ENCODE data around the gene CPB2.

The CPB2 gene

DNA sequence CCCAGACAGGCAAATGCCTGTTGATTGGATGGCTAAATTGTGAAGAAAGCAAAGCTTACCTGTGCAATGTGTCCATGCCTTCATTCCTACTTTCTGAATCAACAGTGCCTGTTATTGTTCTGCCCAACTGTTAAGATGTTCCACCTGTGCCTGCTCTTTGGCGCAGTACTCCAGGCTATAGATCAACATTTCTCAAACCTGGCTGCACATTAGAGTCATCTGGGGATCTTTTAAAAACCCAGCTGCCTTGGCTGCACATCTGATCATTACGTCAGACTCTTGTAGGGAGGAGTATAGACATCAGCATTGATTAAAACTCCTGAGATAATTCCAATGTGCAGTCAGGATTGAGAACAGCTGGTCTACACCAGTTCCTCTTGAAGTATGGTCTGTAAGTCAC, 16.2 kb upstream of the CPB2 start:
- H3K36me3 Mint-ChIP-seq (ENCODE audit: low read depth) = peaks cover 16% of the 10 kb centered on the region
- H3K4me3 Mint-ChIP-seq = no peak overlapping the region
- DNase-seq (ENCODE audit: low spot score) = no peak
- H3K9me3 Mint-ChIP-seq = no peaks in the 10 kb centered on the region
- H3K4me1 Mint-ChIP-seq (ENCODE audit: low read depth) = peaks cover 15% of the 10 kb centered on the region
- peaks cover 29% of the 10 kb centered on the region for H3K27me3 Mint-ChIP-seq (ENCODE audit: low read depth)
- H3K27ac Mint-ChIP-seq = no peak overlapping the region

GRCh38 chr13:46119883-46120614, 15.2 kb upstream of the CPB2 start:
- Mint-ChIP-seq H3K27me3 (ENCODE audit: low read depth) (peaks cover 31% of the 10 kb centered on the region), H3K36me3 (ENCODE audit: low read depth) (peaks cover 6% of the 10 kb centered on the region), H3K4me1 (ENCODE audit: low read depth) (peaks cover 5% of the 10 kb centered on the region), H3K27ac (no peak overlapping the region), H3K4me3 (no peak overlapping the region), H3K9me3 (no peaks in the 10 kb centered on the region)
- no peak for DNase-seq (ENCODE audit: low spot score)

GRCh38 chr13:46116653-46117502, 12.0 kb upstream of the CPB2 start:
- no peaks in the 10 kb centered on the region for H3K36me3 Mint-ChIP-seq (ENCODE audit: low read depth)
- no peaks in the 10 kb centered on the region for H3K4me1 Mint-ChIP-seq (ENCODE audit: low read depth)
- DNase-seq (ENCODE audit: low spot score) = no peak
- H3K27ac Mint-ChIP-seq = peak overlapping the region; percentile 38
- H3K27me3 Mint-ChIP-seq (ENCODE audit: low read depth) = peaks cover 51% of the 10 kb centered on the region
- H3K4me3 Mint-ChIP-seq = no peak overlapping the region
- H3K9me3 Mint-ChIP-seq = no peaks in the 10 kb centered on the region

- H3K9me3 Mint-ChIP-seq = no peaks in the 10 kb centered on the region
- H3K27ac Mint-ChIP-seq = no peak overlapping the region
- no peak for DNase-seq (ENCODE audit: low spot score)
- H3K27me3 Mint-ChIP-seq (ENCODE audit: low read depth) = peaks cover 60% of the 10 kb centered on the region
- H3K36me3 Mint-ChIP-seq (ENCODE audit: low read depth) = no peaks in the 10 kb centered on the region
- no peak overlapping the region for H3K4me3 Mint-ChIP-seq
- H3K4me1 Mint-ChIP-seq (ENCODE audit: low read depth) = no peaks in the 10 kb centered on the region
These were observed 9.8 kb upstream of the CPB2 start for GRCh38 chr13:46114613-46115012.

GRCh38 chr13:46113596-46113995, 8.8 kb upstream of the CPB2 start:
- Mint-ChIP-seq H3K9me3 (no peaks in the 10 kb centered on the region), H3K36me3 (ENCODE audit: low read depth) (no peaks in the 10 kb centered on the region), H3K4me1 (ENCODE audit: low read depth) (no peaks in the 10 kb centered on the region), H3K27ac (no peak overlapping the region), H3K4me3 (no peak overlapping the region), H3K27me3 (ENCODE audit: low read depth) (peaks cover 59% of the 10 kb centered on the region)
- DNase-seq (ENCODE audit: low spot score) = no peak

GRCh38 chr13:46111151-46111550, 6.3 kb upstream of the CPB2 start:
- no peak for DNase-seq (ENCODE audit: low spot score)
- Mint-ChIP-seq H3K4me1 (ENCODE audit: low read depth) (peaks cover 5% of the 10 kb centered on the region), H3K27me3 (ENCODE audit: low read depth) (peaks cover 49% of the 10 kb centered on the region), H3K4me3 (no peak overlapping the region), H3K9me3 (no peaks in the 10 kb centered on the region), H3K36me3 (ENCODE audit: low read depth) (no peaks in the 10 kb centered on the region), H3K27ac (no peak overlapping the region)

GRCh38 chr13:46109451-46109850, 4.6 kb upstream of the CPB2 start:
- Mint-ChIP-seq H3K9me3 (no peaks in the 10 kb centered on the region), H3K27ac (no peak overlapping the region), H3K27me3 (ENCODE audit: low read depth) (peaks cover 50% of the 10 kb centered on the region), H3K36me3 (ENCODE audit: low read depth) (no peaks in the 10 kb centered on the region), H3K4me1 (ENCODE audit: low read depth) (peaks cover 5% of the 10 kb centered on the region), H3K4me3 (no peak overlapping the region)
- DNase-seq (ENCODE audit: low spot score) = no peak

GRCh38 chr13:46106839-46107371, 2.1 kb upstream of the CPB2 start:
- Mint-ChIP-seq H3K36me3 (ENCODE audit: low read depth) (no peaks in the 10 kb centered on the region), H3K27me3 (ENCODE audit: low read depth) (peaks cover 40% of the 10 kb centered on the region), H3K4me3 (peak overlapping the region; percentile 3), H3K27ac (no peak overlapping the region), H3K9me3 (no peaks in the 10 kb centered on the region), H3K4me1 (ENCODE audit: low read depth) (peaks cover 5% of the 10 kb centered on the region)
- DNase-seq (ENCODE audit: low spot score) = no peak

- Mint-ChIP-seq H3K36me3 (ENCODE audit: low read depth) (no peaks in the 10 kb centered on the region), H3K4me1 (ENCODE audit: low read depth) (peaks cover 5% of the 10 kb centered on the region), H3K27me3 (ENCODE audit: low read depth) (peaks cover 20% of the 10 kb centered on the region), H3K4me3 (no peak overlapping the region), H3K9me3 (no peaks in the 10 kb centered on the region), H3K27ac (no peak overlapping the region)
- DNase-seq (ENCODE audit: low spot score) = no peak
These were observed 1.8 kb downstream of the CPB2 start for GRCh38 chr13:46103037-46103436.

- H3K27ac Mint-ChIP-seq = no peak overlapping the region
- peaks cover 5% of the 10 kb centered on the region for H3K4me1 Mint-ChIP-seq (ENCODE audit: low read depth)
- peaks cover 16% of the 10 kb centered on the region for H3K27me3 Mint-ChIP-seq (ENCODE audit: low read depth)
- no peak overlapping the region for H3K4me3 Mint-ChIP-seq
- no peak for DNase-seq (ENCODE audit: low spot score)
- no peaks in the 10 kb centered on the region for H3K9me3 Mint-ChIP-seq
- H3K36me3 Mint-ChIP-seq (ENCODE audit: low read depth) = no peaks in the 10 kb centered on the region
These were observed 2.6 kb downstream of the CPB2 start for GRCh38 chr13:46102255-46102605.

GRCh38 chr13:46101484-46102254, 3.2 kb downstream of the CPB2 start:
- Mint-ChIP-seq H3K4me3 (no peak overlapping the region), H3K9me3 (no peaks in the 10 kb centered on the region), H3K4me1 (ENCODE audit: low read depth) (no peaks in the 10 kb centered on the region), H3K27ac (no peak overlapping the region), H3K36me3 (ENCODE audit: low read depth) (no peaks in the 10 kb centered on the region), H3K27me3 (ENCODE audit: low read depth) (peaks cover 14% of the 10 kb centered on the region)
- DNase-seq (ENCODE audit: low spot score) = no peak

- DNase-seq (ENCODE audit: low spot score) = no peak
- H3K36me3 Mint-ChIP-seq (ENCODE audit: low read depth) = no peaks in the 10 kb centered on the region
- no peaks in the 10 kb centered on the region for H3K4me1 Mint-ChIP-seq (ENCODE audit: low read depth)
- H3K27me3 Mint-ChIP-seq (ENCODE audit: low read depth) = peaks cover 16% of the 10 kb centered on the region
- H3K4me3 Mint-ChIP-seq = no peak overlapping the region
- no peak overlapping the region for H3K27ac Mint-ChIP-seq
- H3K9me3 Mint-ChIP-seq = no peaks in the 10 kb centered on the region
These were observed 3.8 kb downstream of the CPB2 start for GRCh38 chr13:46101002-46101401.

DNA sequence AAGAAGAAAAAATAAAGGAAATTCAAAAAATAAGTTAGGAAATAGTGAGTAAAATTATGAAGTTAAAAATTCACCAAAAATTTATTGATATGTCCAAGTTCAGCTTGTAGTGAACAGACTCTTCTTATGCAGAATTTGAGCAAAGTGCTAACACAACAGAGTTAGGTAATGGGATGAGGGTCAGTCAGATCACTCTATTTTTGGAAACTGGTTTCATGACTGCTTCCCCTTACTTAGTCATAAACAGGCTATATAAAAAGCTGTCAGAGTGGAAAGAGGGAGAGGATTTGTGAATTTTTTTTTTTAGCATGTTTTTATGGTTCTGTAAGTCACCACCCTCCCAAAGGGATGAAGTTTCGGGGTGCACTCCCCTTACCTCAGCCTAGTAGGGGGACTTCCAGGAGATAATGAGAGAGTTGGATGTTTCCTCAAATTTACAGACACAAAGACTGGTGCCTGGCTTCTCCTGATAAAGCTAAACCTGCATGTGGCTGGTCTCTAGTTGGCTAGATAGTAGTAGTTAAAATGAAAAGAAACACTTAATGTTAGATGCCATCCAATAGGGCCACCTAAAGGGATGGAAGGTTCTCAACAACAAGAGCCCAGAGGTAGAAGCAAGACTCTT, 4.5 kb downstream of the CPB2 start:
- H3K9me3 Mint-ChIP-seq = no peaks in the 10 kb centered on the region
- DNase-seq (ENCODE audit: low spot score) = no peak
- no peak overlapping the region for H3K4me3 Mint-ChIP-seq
- H3K36me3 Mint-ChIP-seq (ENCODE audit: low read depth) = no peaks in the 10 kb centered on the region
- H3K4me1 Mint-ChIP-seq (ENCODE audit: low read depth) = no peaks in the 10 kb centered on the region
- no peak overlapping the region for H3K27ac Mint-ChIP-seq
- H3K27me3 Mint-ChIP-seq (ENCODE audit: low read depth) = peaks cover 14% of the 10 kb centered on the region

Measured in T-helper 2 cell treated with Interferon-gamma antibody and Interleukin-4, amounts not matched to agents 5 μg/mL and 100 μg/mL, for 36 hours (primary cell).